Testis (tissue), 2 donors: Measurements from ENCODE around the gene GFRA1.

Experiments used
- CTCF ChIP-seq, 3 experiments: fragments of 450-650 bp in 2 of 3; fragments of 200-600 bp in 1 of 3; sonication (generic) in 1 of 3; IDR thresholded peaks; one replicate each; pipeline ENCODE4 v1.5.1; 2016 to 2019; ENCODE audit warnings: antibody characterized with exemption in 3 of 3, mild to moderate bottlenecking in 2 of 3, moderate library complexity in 1 of 3
- POLR2A ChIP-seq: fragments of 450-650 bp; IDR thresholded peaks from one replicate; pipeline ENCODE4 v1.6.1; 2017; ENCODE audit warnings: antibody characterized with exemption, mild to moderate bottlenecking, moderate library complexity

DNA sequence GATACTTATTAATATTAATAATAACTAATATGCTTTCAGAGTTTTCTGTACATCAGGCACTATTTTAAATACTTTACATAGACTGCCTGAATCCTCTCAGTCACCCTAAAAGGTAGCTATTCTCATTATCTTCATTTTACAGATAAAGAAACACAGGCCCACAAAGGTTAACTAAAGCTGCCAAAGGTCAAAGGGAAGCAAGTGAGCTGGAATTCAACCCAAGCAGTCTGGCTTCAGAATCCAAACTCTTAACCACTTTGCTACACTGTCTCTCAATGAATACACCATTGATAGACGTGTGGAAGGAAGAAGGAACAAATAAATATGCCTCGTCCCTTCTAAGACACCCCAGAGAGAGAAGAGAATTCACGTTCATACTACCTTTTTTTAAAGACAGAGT lies 52.0 kb downstream of the GFRA1 start:
- TF ChIP-seq POLR2A (no peak), CTCF (IDR thresholded peaks at IDR 0.05) (no peak)
